Aorta (tissue), 5 donors: ENCODE data around the gene RGS7. TPM values are rescaled to one million over a fixed set of nuclear protein-coding genes. Genes with fewer than 3 reads are reported as not detected.

Source experiments
- ATAC-seq: fragments of 200-7000 bp; cut with Tn5 transposase; one replicate; pipeline ENCODE4 v1.9.1; 2022; ENCODE audit warnings: moderate library complexity; ENCODE audit not compliant: low FRiP score
- DNase-seq, 2 donors: peaks; one replicate each; pipeline ENCODE4 v3.0.0-alpha.2; 2020
- H3K27ac ChIP-seq, 2 donors: one replicate each; pipeline ENCODE4 v1.5.1; 2013; ENCODE audit warnings: low read length in 2 of 2, mild to moderate bottlenecking in 2 of 2, moderate library complexity in 2 of 2, control low read depth in 1 of 2, inconsistent platforms in 1 of 2, low read depth in 1 of 2
- H3K27me3 ChIP-seq, 2 donors: one replicate each; pipeline ENCODE4 v1.6.1; 2013; ENCODE audit warnings: control low read depth in 1 of 2, low read length in 1 of 2, mild to moderate bottlenecking in 1 of 2, moderate library complexity in 1 of 2; ENCODE audit not compliant: insufficient read depth in 2 of 2, control insufficient read depth in 1 of 2
- H3K36me3 ChIP-seq, 2 donors: one replicate each; pipeline ENCODE4 v1.6.1; 2013; ENCODE audit warnings: control low read depth in 1 of 2, low read length in 1 of 2, mild to moderate bottlenecking in 1 of 2; ENCODE audit not compliant: insufficient read depth in 2 of 2, control insufficient read depth in 1 of 2
- H3K4me1 ChIP-seq, 2 donors: one replicate each; pipeline ENCODE4 v1.6.1; 2013; ENCODE audit warnings: low read length in 2 of 2, control low read depth in 1 of 2, mild to moderate bottlenecking in 1 of 2, moderate library complexity in 1 of 2; ENCODE audit not compliant: insufficient read depth in 2 of 2, control insufficient read depth in 1 of 2
- H3K4me3 ChIP-seq, 2 donors: one replicate each; pipeline ENCODE4 v1.5.1; 2013; ENCODE audit warnings: low read length in 2 of 2, control low read depth in 1 of 2, mild to moderate bottlenecking in 1 of 2
- H3K9me3 ChIP-seq: one replicate; pipeline ENCODE4 v1.6.1; 2013; ENCODE audit warnings: mild to moderate bottlenecking, low read length; ENCODE audit not compliant: control insufficient read depth
- WGBS, 2 donors: extraction: QIAGEN DNeasy Blood & Tissue Kit; methylation state at CpG; one replicate each; pipeline ENCODE4 v1.1.7; 2013; 5-methylcytosine and 5-hydroxymethylcytosine counted together
- intact Hi-C, 2 donors: fragments of 100-400 bp; cut with DNase I; formaldehyde crosslinking; loops; one replicate each; pipeline versions ENCODE4 v1.14.2 to v1.15.0; 2022
- polyA plus RNA-seq, 2 donors: library from polyadenylated mRNA; stranded (reverse); fragments of 200-250 nt; gene quantifications; one replicate each; pipeline ENCODE4 v1.2.3, GENCODE V29; 2013
- total RNA-seq, 2 donors: library from RNA; stranded (reverse); fragmentation: NEBNext Ultra II Directional; extraction: Animal tissue kit (Norgen Biotek cat#: 25700); gene quantifications; one replicate each; pipeline ENCODE4 v1.2.1, GENCODE V29; 2021
- donor health status: healthy with polysubstance abuse.
- donor health status: Bipolar disorder and iron deficiency.
- donor health status: DM: no; HTN: no; CAD: no.
- donor health status: DM: no; HTN: no; CAD: no.
- donor health status: DM: yes; HTN: yes; CAD: no.

Gene RGS7
- total and polyA plus RNA-seq, 4 donors = not detected

GRCh38 chr1:241140670-241141069 is 216.3 kb downstream of the RGS7 start:
- DNase-seq (no peak), ATAC-seq (no peak)
- no peaks in the 10 kb centered on the region for H3K4me1 ChIP-seq
- no peaks in the 10 kb centered on the region for H3K9me3 ChIP-seq
- no peaks in the 10 kb centered on the region for H3K36me3 ChIP-seq
- intact Hi-C loops = no loop called here
- no peaks in the 10 kb centered on the region for H3K27me3 ChIP-seq
- no peak overlapping the region for H3K4me3 ChIP-seq
- H3K27ac ChIP-seq = no peak overlapping the region

- intact Hi-C loops = no loop called here
- no peak for ATAC-seq
- whole genome bisulfite sequencing, 2 donors = 67 to 76% methylated on average over 1 of the region's 1 CpG
- H3K27ac ChIP-seq = no peak overlapping the region
- H3K9me3 ChIP-seq = no peaks in the 10 kb centered on the region
- H3K36me3 ChIP-seq = no peaks in the 10 kb centered on the region
- no peak for DNase-seq
- H3K4me3 ChIP-seq = no peak overlapping the region
- no peaks in the 10 kb centered on the region for H3K4me1 ChIP-seq
- H3K27me3 ChIP-seq = no peaks in the 10 kb centered on the region
Measured at GRCh38 chr1:241139047-241139446, 218.0 kb downstream of the RGS7 start.

GRCh38 chr1:241138248-241138647 is 218.8 kb downstream of the RGS7 start:
- H3K4me1 ChIP-seq = no peaks in the 10 kb centered on the region
- intact Hi-C loops = no loop called here
- DNase-seq (no peak), ATAC-seq (no peak)
- H3K27ac ChIP-seq = no peak overlapping the region
- no peaks in the 10 kb centered on the region for H3K9me3 ChIP-seq
- no peaks in the 10 kb centered on the region for H3K36me3 ChIP-seq
- WGBS, 2 donors = 83 to 89% methylated on average over 4 of the region's 4 CpGs
- no peak overlapping the region for H3K4me3 ChIP-seq
- no peaks in the 10 kb centered on the region for H3K27me3 ChIP-seq

- intact Hi-C loops = no loop called here
- H3K27me3 ChIP-seq = no peaks in the 10 kb centered on the region
- ATAC-seq (no peak), DNase-seq (no peak)
- no peak overlapping the region for H3K4me3 ChIP-seq
- H3K36me3 ChIP-seq = no peaks in the 10 kb centered on the region
- H3K4me1 ChIP-seq = no peaks in the 10 kb centered on the region
- WGBS, 2 donors = 89 to 92% methylated on average over 6 of the region's 6 CpGs
- H3K9me3 ChIP-seq = no peaks in the 10 kb centered on the region
- no peak overlapping the region for H3K27ac ChIP-seq
Measured at GRCh38 chr1:241136389-241136788, 220.6 kb downstream of the RGS7 start.

GRCh38 chr1:241131636-241132194 is 225.3 kb downstream of the RGS7 start:
- no peak overlapping the region for H3K4me3 ChIP-seq
- no peaks in the 10 kb centered on the region for H3K9me3 ChIP-seq
- H3K4me1 ChIP-seq = no peaks in the 10 kb centered on the region
- ATAC-seq (no peak), DNase-seq (no peak)
- H3K27ac ChIP-seq = no peak overlapping the region
- intact Hi-C loops = no loop called here
- no peaks in the 10 kb centered on the region for H3K36me3 ChIP-seq
- no peaks in the 10 kb centered on the region for H3K27me3 ChIP-seq
- 80 to 81% methylated on average over 5 of the region's 5 CpGs for WGBS, 2 donors

- ATAC-seq (no peak), DNase-seq (no peak)
- no peaks in the 10 kb centered on the region for H3K27me3 ChIP-seq
- no peak overlapping the region for H3K4me3 ChIP-seq
- no peaks in the 10 kb centered on the region for H3K9me3 ChIP-seq
- WGBS, 2 donors = 57 to 69% methylated on average over 3 of the region's 3 CpGs
- intact Hi-C loops = no loop called here
- H3K27ac ChIP-seq = no peak overlapping the region
- H3K36me3 ChIP-seq = no peaks in the 10 kb centered on the region
- no peaks in the 10 kb centered on the region for H3K4me1 ChIP-seq
Measured at GRCh38 chr1:241130881-241131280, 226.1 kb downstream of the RGS7 start.

GRCh38 chr1:241129207-241129960 is 227.6 kb downstream of the RGS7 start:
- WGBS, 2 donors = 40 to 47% methylated on average over 11 of the region's 11 CpGs
- DNase-seq = no peak
- peaks cover 2% of the 10 kb centered on the region for H3K9me3 ChIP-seq
- no peaks in the 10 kb centered on the region for H3K36me3 ChIP-seq
- no peak overlapping the region for H3K27ac ChIP-seq
- no peaks in the 10 kb centered on the region for H3K4me1 ChIP-seq
- no peak overlapping the region for H3K4me3 ChIP-seq
- H3K27me3 ChIP-seq = no peaks in the 10 kb centered on the region
- no peak for ATAC-seq
- intact Hi-C loops = no loop called here

- H3K4me1 ChIP-seq = no peaks in the 10 kb centered on the region
- 83 to 96% methylated on average over 2 of the region's 2 CpGs for WGBS, 2 donors
- no peak overlapping the region for H3K4me3 ChIP-seq
- DNase-seq (no peak), ATAC-seq (no peak)
- peaks cover 2% of the 10 kb centered on the region for H3K9me3 ChIP-seq
- H3K27me3 ChIP-seq = no peaks in the 10 kb centered on the region
- H3K36me3 ChIP-seq = no peaks in the 10 kb centered on the region
- intact Hi-C loops = no loop called here
- H3K27ac ChIP-seq = no peak overlapping the region
Measured at GRCh38 chr1:241125286-241125685, 231.7 kb downstream of the RGS7 start.

- Histone ChIP-seq H3K36me3 (no peaks in the 10 kb centered on the region), H3K27me3 (no peaks in the 10 kb centered on the region), H3K4me3 (no peak overlapping the region), H3K27ac (no peak overlapping the region), H3K9me3 (no peaks in the 10 kb centered on the region), H3K4me1 (no peaks in the 10 kb centered on the region)
- WGBS, 2 donors = 63 to 83% methylated on average over 3 of the region's 3 CpGs
- ATAC-seq (no peak), DNase-seq (no peak)
- intact Hi-C loops = no loop called here
Measured at GRCh38 chr1:241118049-241118448, 239.0 kb downstream of the RGS7 start.
